ENCODE data around the gene SPG11.

GRCh38 chr15:44659056-44659455, 4.4 kb downstream of the SPG11 start:
- TF ChIP-seq FOXA1 (IDR thresholded peaks at IDR 0.05) (no peak), FOXM1 (IDR thresholded peaks at IDR 0.05; ENCODE audit: borderline replicate concordance) (no peak), PKNOX1 (IDR thresholded peaks at IDR 0.05) (no peak), SP1 (IDR thresholded peaks at IDR 0.05) (no peak), BHLHE40 (IDR thresholded peaks at IDR 0.05; ENCODE audit: borderline replicate concordance) (no peak), ZNF384 (IDR thresholded peaks at IDR 0.05) (no peak), SUZ12 (IDR thresholded peaks at IDR 0.05) (no peak), L3MBTL2 (conservative IDR thresholded peaks at IDR 0.05) (no peak)

Measured in HEK293T (cell line).